ENCODE measurements around the gene AACS.
"Not testable (repeated sequence)": the region's sequence is repeated elsewhere in the genome, so short reads cannot be mapped to it uniquely, and the experiment has no call there.

Gene AACS

GRCh38 chr12:125125271-125125670 lies 60.0 kb downstream of the AACS start:
- no peak for DNase-seq

- no peak for DNase-seq
Measured at GRCh38 chr12:125128439-125129178, 63.4 kb downstream of the AACS start.

DNA sequence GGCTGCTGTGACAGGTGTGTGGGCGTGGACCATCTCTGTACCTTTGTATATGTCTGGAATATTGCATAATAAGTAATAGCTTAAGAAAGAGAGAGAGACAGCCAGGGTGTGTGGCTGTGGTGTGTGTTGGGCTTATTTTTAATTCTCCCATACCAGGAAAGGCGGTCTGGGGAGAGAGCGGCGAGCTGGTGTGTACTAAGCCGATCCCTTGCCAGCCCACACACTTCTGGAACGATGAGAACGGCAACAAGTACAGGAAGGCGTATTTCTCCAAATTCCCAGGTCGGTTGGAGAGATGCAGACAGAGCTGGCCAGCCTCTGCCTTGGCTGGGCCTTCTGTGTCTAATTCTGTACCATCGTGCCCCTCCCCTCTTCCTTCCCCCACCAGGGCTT lies 63.9 kb downstream of the AACS start:
- DNase-seq, result no peak

GRCh38 chr12:125129591-125130255 lies 64.5 kb downstream of the AACS start:
- DNase-seq, result no peak

- DNase-seq, result no peak
Measured at GRCh38 chr12:125131958-125132357, 66.7 kb downstream of the AACS start.

- no peak for DNase-seq
Measured at GRCh38 chr12:125132698-125133400, 67.6 kb downstream of the AACS start.

GRCh38 chr12:125133616-125134015 lies 68.4 kb downstream of the AACS start:
- DNase-seq, result no peak

- no peak for DNase-seq
Measured at GRCh38 chr12:125134576-125134975, 69.3 kb downstream of the AACS start.

- DNase-seq, result no peak
Measured at GRCh38 chr12:125135906-125136305, 70.7 kb downstream of the AACS start.

- no peak for DNase-seq
Measured at GRCh38 chr12:125136702-125137101, 71.5 kb downstream of the AACS start.

DNA sequence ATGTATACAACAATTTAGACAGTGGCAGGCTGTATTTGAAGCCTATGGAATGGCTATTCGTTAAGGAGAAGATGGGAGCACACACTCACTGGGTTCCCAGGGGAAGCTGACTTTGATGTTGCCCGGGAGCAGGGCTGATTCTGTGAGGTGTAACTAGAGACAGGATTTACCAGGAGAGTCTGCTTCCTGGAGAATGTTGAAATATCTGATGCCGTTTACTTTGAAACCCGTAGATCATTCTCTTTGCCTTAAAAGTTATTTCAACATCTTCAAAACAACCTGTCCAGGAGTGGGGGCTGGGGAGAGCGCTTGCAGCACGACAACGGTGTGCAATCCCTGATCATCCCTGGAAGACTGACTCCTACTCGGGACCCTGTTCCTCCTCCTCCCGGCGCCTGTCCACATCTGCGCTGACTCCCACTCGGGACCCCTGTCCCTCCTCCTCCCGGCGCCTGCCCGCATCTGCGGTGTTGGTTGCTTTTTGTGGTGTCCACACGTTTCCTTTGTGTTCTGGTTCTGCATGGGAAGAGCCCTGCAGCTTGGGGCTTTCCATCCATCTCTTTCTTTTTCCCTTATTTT lies 72.6 kb downstream of the AACS start:
- no peak for DNase-seq

- DNase-seq, result peak; percentile 70
Measured at GRCh38 chr12:125140279-125141209, 75.3 kb downstream of the AACS start.

DNA sequence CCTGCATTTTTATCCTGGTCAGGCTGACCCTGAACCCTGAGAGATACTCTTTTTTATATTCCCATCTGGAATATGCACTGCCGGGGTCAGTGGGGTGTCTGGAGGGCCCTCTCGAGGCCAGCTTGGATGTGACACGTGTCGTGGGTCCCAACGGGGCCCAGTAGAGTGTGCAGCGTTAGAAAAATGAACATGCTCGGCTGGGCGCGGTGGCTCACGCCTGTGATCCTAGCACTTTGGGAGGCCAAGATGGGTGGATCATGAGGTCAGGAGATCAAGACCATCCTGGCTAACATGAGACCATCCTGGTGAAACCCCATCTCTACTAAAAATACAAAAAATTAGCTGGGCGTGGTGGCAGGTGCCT lies 76.0 kb downstream of the AACS start:
- not testable (repeated sequence) for DNase-seq

DNA sequence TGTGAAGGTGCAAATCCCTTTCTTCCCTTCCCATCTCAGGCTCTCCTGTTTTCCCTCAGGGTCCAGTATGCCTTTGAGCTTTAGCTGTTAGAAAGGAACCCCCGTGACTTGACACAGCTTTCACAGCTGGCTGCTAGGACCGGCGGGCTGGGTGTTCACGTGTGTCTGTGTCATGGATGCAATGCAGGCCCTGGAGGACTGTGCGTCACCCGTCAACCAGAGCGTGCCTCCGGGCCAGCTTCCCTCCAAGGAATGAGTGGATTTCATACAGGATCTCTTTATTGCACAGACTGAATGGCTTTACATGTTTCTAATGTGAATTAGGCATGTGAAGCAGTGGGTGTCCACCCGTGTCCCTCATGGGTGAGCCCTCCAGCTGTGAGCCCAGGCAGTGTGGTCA lies 77.4 kb downstream of the AACS start:
- peak; percentile 62 for DNase-seq

DNA sequence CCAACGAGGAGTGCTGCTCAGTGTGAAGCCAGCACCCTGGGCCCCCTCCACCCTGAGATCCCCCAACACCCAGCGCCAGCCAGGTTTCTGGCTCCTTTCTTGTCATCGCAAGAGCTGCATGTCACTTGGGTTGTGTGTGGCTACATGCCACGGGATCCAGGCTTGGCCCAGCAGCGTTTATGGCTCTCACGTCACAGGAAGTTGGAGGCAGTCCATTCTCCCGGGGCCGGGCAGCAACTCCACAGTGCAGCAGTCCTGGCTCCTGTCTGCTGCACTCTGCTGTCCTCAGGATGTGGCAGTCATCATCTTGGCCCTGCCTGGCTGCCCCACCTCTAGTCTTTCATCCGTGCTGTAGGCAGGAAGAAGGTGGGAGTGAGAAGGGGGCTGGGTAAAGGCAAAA lies 78.3 kb downstream of the AACS start:
- DNase-seq, result peak; percentile 34

DNA sequence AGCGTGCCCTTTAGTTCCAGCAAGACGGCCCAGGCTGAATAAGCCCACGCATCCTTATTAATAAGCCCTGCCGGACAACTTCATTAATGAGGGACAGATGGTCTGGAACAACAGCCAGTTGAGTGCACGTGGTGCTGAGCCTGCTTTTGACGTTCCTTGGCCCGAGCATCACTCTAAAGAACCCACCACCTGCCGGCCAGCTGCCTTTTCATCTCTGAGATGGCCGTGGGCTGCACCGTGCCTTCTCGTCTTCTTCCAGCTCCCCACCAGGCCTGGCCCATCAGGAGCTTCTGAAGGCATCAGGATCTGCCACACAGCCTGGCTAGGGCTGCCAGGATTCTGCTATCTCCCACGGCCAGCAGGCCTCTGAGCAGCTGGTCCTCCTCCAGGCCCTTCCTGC lies 80.0 kb downstream of the AACS start:
- peak; percentile 18 for DNase-seq

DNA sequence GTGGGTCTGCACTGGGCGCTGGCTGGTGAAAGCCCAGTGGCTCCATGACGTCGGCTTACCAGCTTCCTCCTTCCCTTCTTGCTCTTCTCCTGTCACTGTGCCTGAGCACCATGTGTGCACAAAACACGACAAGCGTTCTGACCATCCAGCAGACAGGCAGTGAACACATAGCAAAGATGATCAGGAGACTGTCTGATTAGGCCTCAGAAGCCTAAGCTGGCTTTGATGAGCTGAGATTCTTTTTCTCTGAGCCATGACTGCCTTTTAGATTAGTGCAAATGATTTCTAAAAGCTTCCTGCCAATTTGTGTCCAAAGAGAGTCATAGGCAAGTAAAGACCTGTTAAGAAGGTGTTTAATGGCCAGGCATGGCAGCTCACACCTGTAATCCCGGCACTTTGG lies 83.1 kb downstream of the AACS start:
- no peak for DNase-seq

DNA sequence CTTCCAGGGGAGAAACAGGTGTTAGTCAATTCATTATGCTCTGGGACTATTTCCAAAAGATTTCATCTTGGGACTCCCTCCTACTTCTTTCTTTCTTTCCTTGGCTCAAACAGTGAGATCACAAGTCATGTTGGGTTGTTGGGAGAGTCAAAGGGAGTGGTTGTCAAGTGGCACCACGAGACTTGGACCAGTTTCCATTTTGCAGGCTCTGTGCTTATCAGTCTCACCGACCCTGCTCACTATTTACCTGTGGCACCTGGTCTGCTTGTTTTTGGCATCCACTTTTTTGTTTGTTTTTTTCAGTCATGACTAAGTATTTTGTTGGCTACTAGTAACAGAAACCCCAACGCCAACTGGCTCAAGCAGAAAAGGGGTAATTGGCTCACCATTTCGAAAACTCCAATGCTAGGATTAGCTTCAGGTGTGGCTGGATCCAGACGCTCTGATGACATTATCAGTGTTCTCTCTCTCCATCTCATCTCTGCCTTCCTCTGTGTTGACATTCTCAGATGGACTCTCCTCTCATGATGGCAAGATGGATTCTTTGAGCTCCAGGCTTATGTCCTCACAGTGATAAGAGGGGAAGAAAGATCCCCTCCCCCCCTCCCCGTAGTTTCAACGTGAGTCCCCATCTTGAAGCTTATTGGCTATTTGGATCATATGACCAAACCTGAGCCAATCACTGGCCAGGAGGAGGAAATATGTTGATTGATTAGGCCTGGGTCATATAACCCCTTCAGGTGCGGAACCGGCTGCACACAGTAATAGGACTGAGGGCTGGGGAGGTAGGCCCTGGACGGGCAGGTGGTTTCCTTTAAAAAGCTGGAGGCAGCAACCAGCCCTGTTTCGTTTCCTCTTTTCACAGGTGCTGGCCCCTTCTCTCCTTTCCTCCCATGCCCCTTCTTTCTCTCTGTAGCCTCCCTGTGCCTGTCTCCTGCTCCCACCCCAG lies 84.2 kb downstream of the AACS start:
- no peak for DNase-seq

- no peak for DNase-seq
Measured at GRCh38 chr12:125151284-125151683, 86.0 kb downstream of the AACS start.

- DNase-seq, result no peak
Measured at GRCh38 chr12:125152463-125152862, 87.2 kb downstream of the AACS start.

GRCh38 chr12:125155366-125155765 lies 90.1 kb downstream of the AACS start:
- no peak for DNase-seq

Data from fibroblast of skin of abdomen (primary cell).